ENCODE measurements around the gene SPP2.

GRCh38 chr2:234125451-234126145 lies 75.1 kb downstream of the SPP2 start:
- TF ChIP-seq EZH2 (IDR thresholded peaks at IDR 0.05; ENCODE audit: insufficient read depth, poor library complexity, severe bottlenecking): no peak
- no peak for TF ChIP-seq EZH2phosphoT487 (IDR thresholded peaks at IDR 0.05; ENCODE audit: insufficient read depth, low read depth)

All from GM23248 (cell line).